Breast epithelium (tissue), 4 donors: ENCODE measurements around the gene TDRD5. TPM values are rescaled to one million over a fixed set of nuclear protein-coding genes. Genes with fewer than 3 reads are reported as not detected.

Experiments used
- DNase-seq, 2 donors: peaks; one replicate each; pipeline ENCODE4 v3.0.0-alpha.2; 2019; ENCODE audit warnings: low spot score in 2 of 2
- H3K27ac ChIP-seq, 2 donors: fragments of 200-600 bp; sonication (generic) in 1 of 2; one replicate each; pipeline ENCODE4 v1.5.1; 2016 to 2019; ENCODE audit warnings: mild to moderate bottlenecking in 1 of 2
- H3K27me3 ChIP-seq, 2 donors: fragments of 200-600 bp; sonication (generic) in 1 of 2; one replicate each; pipeline versions ENCODE4 v1.5.1 to v1.6.0; 2017 to 2019; ENCODE audit warnings: control low read depth in 1 of 2, mild to moderate bottlenecking in 1 of 2
- H3K36me3 ChIP-seq: fragments of 200-600 bp; one replicate; pipeline ENCODE4 v1.5.1; 2019
- H3K4me1 ChIP-seq, 2 donors: fragments of 200-600 bp; sonication (generic); one replicate each; pipeline ENCODE4 v1.5.1; 2016 to 2019; ENCODE audit warnings: control low read depth in 1 of 2
- H3K4me3 ChIP-seq, 3 donors: fragments of 200-600 bp; sonication (generic); 1 replicate in 2 of 3; 2 replicates in 1 of 3; pipeline ENCODE4 v1.5.1; 2016 to 2019; ENCODE audit warnings: mild to moderate bottlenecking in 3 of 3, moderate library complexity in 2 of 3
- H3K9me3 ChIP-seq, 2 donors: fragments of 200-600 bp; sonication (generic) in 1 of 2; one replicate each; pipeline ENCODE4 v1.5.1; 2016 to 2019; ENCODE audit warnings: control low read depth in 1 of 2
- POLR2A ChIP-seq: fragments of 450-650 bp; IDR thresholded peaks from one replicate; pipeline ENCODE4 v1.6.1; 2016; ENCODE audit warnings: antibody characterized with exemption, mild to moderate bottlenecking, moderate library complexity
- POLR2AphosphoS5 ChIP-seq, 3 donors: sonication (generic); formaldehyde crosslinking; IDR thresholded peaks; one replicate each; pipeline ENCODE4 v1.6.1; 2017; ENCODE audit warnings: antibody characterized with exemption in 3 of 3
- intact Hi-C: fragments of 100-400 bp; cut with DNase I; formaldehyde crosslinking; loops from one replicate; pipeline ENCODE4 v1.15.1; 2023; ENCODE audit warnings: low total_unique reads
- total RNA-seq, 3 donors: library from RNA; depleted of rRNA; stranded (reverse); fragments of >200 nt; gene quantifications; one replicate each; pipeline ENCODE4 v1.1.0, GENCODE V29; 2016
- TF ChIP-seq, protein P1 (sequence below), 3 donors: fragments of 450-650 bp; IDR thresholded peaks; one replicate each; pipeline ENCODE4 v1.5.1; 2016 to 2017; ENCODE audit warnings: antibody characterized with exemption in 3 of 3, mild to moderate bottlenecking in 3 of 3, moderate library complexity in 3 of 3

The TDRD5 gene
- total RNA-seq, 3 donors from 2014 or later = 0.96 to 5.7 (median 3.9) TPM

- H3K27ac ChIP-seq = no peak overlapping the region
- TF ChIP-seq POLR2A (no peak), POLR2AphosphoS5 (IDR thresholded peaks at IDR 0.05) (no peak)
- TF ChIP-seq, protein P1, sequence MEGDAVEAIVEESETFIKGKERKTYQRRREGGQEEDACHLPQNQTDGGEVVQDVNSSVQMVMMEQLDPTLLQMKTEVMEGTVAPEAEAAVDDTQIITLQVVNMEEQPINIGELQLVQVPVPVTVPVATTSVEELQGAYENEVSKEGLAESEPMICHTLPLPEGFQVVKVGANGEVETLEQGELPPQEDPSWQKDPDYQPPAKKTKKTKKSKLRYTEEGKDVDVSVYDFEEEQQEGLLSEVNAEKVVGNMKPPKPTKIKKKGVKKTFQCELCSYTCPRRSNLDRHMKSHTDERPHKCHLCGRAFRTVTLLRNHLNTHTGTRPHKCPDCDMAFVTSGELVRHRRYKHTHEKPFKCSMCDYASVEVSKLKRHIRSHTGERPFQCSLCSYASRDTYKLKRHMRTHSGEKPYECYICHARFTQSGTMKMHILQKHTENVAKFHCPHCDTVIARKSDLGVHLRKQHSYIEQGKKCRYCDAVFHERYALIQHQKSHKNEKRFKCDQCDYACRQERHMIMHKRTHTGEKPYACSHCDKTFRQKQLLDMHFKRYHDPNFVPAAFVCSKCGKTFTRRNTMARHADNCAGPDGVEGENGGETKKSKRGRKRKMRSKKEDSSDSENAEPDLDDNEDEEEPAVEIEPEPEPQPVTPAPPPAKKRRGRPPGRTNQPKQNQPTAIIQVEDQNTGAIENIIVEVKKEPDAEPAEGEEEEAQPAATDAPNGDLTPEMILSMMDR (IDR thresholded peaks at IDR 0.05) = no peak
Observed at GRCh38 chr1:179549368-179549700, 42.3 kb upstream of the TDRD5 start.

DNA sequence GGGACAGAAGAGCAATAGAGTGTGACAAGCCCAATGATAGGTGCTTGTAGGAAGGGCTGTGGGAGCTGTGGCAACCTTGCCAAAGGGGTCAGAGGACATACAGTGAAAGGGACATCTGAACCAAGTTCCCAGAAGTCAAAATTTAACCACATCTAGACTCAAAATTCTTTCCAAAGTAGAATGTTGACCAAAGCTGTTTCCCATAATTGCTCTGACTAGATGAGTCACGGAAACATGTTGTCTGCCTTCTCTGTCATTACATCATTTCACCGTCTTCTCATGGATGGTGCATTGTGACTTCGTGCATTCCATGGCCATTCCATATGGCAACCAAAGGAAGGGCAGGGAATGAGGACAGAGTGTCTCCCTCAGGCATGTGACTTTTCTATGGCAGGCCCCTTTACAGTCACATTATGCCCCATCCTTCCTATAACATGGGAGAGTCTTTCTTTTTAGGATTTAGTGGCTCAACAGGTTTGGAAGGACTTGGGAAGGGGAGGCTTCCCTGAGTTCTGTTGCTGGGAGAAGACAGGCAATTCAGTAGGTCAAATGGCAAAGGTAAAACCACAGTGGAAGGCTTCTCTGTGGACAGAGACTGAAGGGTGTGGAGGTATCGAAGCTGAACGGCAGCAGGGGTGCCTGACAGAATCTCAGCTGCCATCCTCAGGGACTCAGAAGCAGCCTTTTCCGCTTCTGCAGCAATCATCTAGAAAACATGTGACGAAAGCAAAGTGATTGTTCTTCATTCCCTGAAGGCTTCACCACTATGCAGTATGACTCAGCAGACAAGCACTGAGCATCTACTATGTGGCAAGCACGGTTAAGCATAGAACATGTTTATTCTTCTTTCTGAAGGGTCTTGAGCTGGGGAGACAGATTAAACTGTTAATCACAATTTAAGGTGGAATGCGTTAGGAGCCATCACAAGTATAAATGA is 40.6 kb upstream of the TDRD5 start:
- Histone ChIP-seq H3K27me3 (no peaks in the 10 kb centered on the region), H3K36me3 (no peaks in the 10 kb centered on the region), H3K27ac (no peak overlapping the region), H3K4me3 (no peak overlapping the region), H3K4me1 (no peaks in the 10 kb centered on the region), H3K9me3 (no peaks in the 10 kb centered on the region)
- TF ChIP-seq, protein P1 (IDR thresholded peaks at IDR 0.05) = no peak
- TF ChIP-seq POLR2A = no peak
- no peak for DNase-seq
- intact Hi-C loops = no loop called here

More at GRCh38 chr1:179549368-179549700, 42.3 kb upstream of the TDRD5 start:
- Histone ChIP-seq H3K4me1 (no peaks in the 10 kb centered on the region), H3K9me3 (no peaks in the 10 kb centered on the region), H3K4me3 (no peak overlapping the region), H3K27me3 (no peaks in the 10 kb centered on the region), H3K36me3 (no peaks in the 10 kb centered on the region)
- DNase-seq = no peak
- intact Hi-C loops = no loop called here

GRCh38 chr1:179554427-179554826 is 37.2 kb upstream of the TDRD5 start:
- intact Hi-C loops = no loop called here
- no peak for DNase-seq
- Histone ChIP-seq H3K36me3 (no peaks in the 10 kb centered on the region), H3K9me3 (no peaks in the 10 kb centered on the region), H3K4me3 (no peak overlapping the region), H3K27ac (no peak overlapping the region), H3K4me1 (no peaks in the 10 kb centered on the region), H3K27me3 (no peaks in the 10 kb centered on the region)
- TF ChIP-seq POLR2AphosphoS5 (IDR thresholded peaks at IDR 0.05) (no peak), POLR2A (no peak)
- TF ChIP-seq, protein P1 (IDR thresholded peaks at IDR 0.05) = no peak

DNA sequence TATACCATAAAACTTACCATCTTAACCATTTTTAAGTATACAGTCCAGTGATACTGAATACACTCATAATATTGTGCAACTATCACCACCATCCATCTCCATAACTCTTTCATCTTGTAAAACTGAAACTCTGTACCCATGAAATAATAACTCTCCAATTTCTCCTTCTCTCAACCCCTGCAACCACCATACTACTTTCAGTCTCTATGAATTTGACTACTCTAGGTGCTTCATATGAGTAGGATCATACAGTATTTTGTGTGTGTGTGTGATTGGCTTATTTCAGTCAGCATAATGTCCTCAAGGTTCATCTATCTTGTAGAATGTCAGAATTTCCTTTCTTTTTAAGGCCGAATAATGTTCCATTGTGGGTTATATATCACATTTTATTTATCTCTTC is 33.6 kb upstream of the TDRD5 start:
- Histone ChIP-seq H3K4me1 (no peaks in the 10 kb centered on the region), H3K4me3 (no peak overlapping the region), H3K9me3 (no peaks in the 10 kb centered on the region), H3K27ac (no peak overlapping the region), H3K27me3 (no peaks in the 10 kb centered on the region), H3K36me3 (no peaks in the 10 kb centered on the region)
- DNase-seq = no peak
- TF ChIP-seq POLR2AphosphoS5 (IDR thresholded peaks at IDR 0.05) (no peak), POLR2A (no peak)
- TF ChIP-seq, protein P1 (IDR thresholded peaks at IDR 0.05) = no peak
- intact Hi-C loops = loop anchor here (5.0 kb wide), 1 partner anchor 866 kb away; no protein-coding TSS in a partner anchor

DNA sequence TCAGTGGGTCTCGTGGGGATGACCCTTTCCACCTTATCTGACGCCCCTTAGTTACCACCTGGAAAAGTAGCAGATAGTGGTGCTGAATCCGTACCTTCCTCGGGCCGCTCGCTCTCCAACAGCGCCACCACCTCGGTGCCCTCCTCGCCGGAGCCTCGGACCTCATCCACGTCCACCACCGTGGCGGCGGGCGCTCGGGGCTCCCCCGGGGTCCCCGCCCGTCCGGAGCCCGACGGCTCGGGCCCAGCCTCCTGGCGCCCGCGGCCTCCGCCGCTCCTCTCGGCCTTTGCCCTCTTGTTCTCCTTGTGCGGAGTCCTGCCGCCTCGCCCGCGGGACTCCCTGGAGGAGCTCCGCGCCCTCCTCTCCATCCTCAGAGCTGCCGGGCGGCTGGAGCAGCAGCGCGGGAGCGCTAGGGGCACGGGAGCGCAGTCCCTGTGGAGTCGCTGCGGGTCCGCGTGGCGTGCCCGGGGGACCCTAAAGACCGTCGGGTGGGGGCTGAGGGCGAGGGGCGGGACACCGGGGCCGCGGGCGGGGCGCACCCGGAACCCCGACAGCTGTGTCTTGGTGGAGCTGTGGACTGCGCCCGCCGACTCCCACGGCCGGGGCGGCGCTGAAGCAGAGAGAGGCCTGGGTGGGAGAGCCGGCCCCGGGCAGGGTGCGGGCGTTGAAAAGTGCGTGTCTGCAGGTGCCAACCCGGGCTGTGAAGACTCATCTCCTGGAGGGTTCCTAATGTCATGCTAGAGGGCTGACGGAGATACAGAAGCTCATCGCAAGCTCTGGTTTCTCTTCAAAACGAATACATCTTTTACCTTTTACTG is 15.9 kb upstream of the TDRD5 start, which contains the start of gene NPHS2:
Gene NPHS2 (minus strand): TSS at position 452 of the 818 bp plus-strand sequence. CDS start 84 bp downstream, at position 368.
- TF ChIP-seq, protein P1 (IDR thresholded peaks at IDR 0.05) = no peak
- no peak for TF ChIP-seq POLR2AphosphoS5 (IDR thresholded peaks at IDR 0.05)
- TF ChIP-seq POLR2A = no peak
- Histone ChIP-seq H3K36me3 (no peaks in the 10 kb centered on the region), H3K27ac (no peak within 1 kb of the TSS), H3K27me3 (peaks cover 0 to 44% of the 10 kb centered on the region in 2 donors), H3K4me3 (peak within 1 kb of the TSS in 2 of 3 donors; percentile 11 to 33), H3K9me3 (no peaks in the 10 kb centered on the region), H3K4me1 (no peaks in the 10 kb centered on the region)
- intact Hi-C loops = no loop called here
- DNase-seq = no peak
